Measurements from ENCODE around the gene TMEM92.

TMEM92 gene

DNA sequence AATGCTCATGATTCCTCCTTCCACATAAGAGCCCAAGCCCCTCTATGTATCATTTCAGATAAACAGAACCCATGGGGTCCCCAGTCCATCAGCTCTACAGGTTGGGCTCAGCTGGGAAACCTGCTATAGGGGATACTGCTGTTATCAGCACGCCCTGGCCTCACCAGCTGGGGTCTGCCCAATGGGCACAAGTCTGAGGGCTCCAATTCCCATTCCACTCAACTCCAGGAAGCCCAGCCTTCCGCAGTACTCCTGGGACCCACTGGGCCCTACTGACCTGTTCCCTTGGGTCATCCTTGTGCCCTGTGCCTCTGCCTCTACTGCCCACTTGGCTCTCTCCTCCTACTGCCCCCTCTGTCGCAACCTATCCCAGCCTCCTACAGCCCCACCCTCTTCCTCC, 55.5 kb downstream of the TMEM92 start:
- DNase-seq = no peak

DNA sequence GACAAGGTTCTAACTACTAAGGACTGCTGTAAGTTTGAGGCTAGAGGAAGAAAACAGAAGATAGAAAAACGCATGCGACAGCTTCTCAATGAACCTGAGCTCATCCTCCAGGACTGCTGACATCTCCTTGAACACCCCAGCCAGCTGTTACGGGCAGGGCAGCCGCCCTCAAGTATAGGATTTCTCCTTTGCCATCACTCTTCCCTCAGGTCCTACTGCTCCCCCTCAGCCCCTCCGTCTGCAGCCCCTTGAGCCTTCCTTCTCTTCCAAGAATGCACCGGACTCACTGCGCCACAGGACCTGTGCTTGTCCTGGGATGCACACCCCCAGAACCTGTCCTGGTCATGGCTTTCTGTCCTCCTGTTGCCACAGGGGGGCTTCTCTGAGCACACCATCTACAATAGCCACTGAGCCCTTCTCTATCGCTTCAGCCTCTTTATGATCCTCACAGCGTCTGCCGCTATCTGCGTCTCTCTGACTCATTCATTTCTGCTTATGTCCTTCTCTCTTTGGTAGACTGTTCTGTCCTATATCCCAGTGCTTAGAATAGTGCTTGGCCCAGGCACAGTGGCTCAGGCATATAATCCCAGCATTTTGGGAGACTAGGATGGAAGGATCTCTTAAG, 56.0 kb downstream of the TMEM92 start:
- no peak for DNase-seq

All from bone marrow (tissue), 2 donors.